ENCODE measurements around the gene INPP5D.

GRCh38 chr2:233171344-233171743 lies 111.2 kb downstream of the INPP5D start:
- no peak for TF ChIP-seq GATA2 (IDR thresholded peaks at IDR 0.05; ENCODE audit: low read depth, low read length)
- no peak for TF ChIP-seq GATA3 (IDR thresholded peaks at IDR 0.05; ENCODE audit: low read depth, low read length)

Data from SH-SY5Y (cell line).